Mesothelial cell of epicardium (in vitro differentiated cells): ENCODE results near the gene NRCAM. TPM values are rescaled to one million over a fixed set of nuclear protein-coding genes. Genes with fewer than 3 reads are reported as not detected.

Experiments
- DNase-seq, 2 experiments: peaks; one replicate each; pipeline ENCODE4 v3.0.0; 2021; ENCODE audit warnings: low spot score in 2 of 2; ENCODE audit not compliant: unreplicated experiment in 2 of 2
- H3K27ac Mint-ChIP-seq: 2 replicates; pipeline ENCODE4 v1.8.0; 2021; ENCODE audit warnings: mixed read lengths
- H3K27me3 Mint-ChIP-seq: 2 replicates; pipeline ENCODE4 v1.8.0; 2021; ENCODE audit warnings: low read depth, mixed read lengths
- H3K36me3 Mint-ChIP-seq: 2 replicates; pipeline ENCODE4 v1.8.0; 2021; ENCODE audit warnings: mixed read lengths
- H3K4me1 Mint-ChIP-seq: 2 replicates; pipeline ENCODE4 v1.8.0; 2021; ENCODE audit warnings: mixed read lengths
- H3K4me3 Mint-ChIP-seq: 2 replicates; pipeline ENCODE4 v1.8.0; 2021; ENCODE audit warnings: mild to moderate bottlenecking, moderate library complexity, mixed read lengths
- H3K9me3 Mint-ChIP-seq: 2 replicates; pipeline ENCODE4 v1.8.0; 2021; ENCODE audit warnings: mixed read lengths
- CTCF ChIP-seq: fragments of 200-600 bp; sonication (generic); IDR thresholded peaks from one replicate; pipeline ENCODE4 v1.5.0; 2021; ENCODE audit warnings: antibody characterized with exemption; ENCODE audit not compliant: unreplicated experiment
- total RNA-seq: library from RNA; stranded (reverse); gene quantifications from 3 replicates; pipeline ENCODE4 v1.2.1, GENCODE V29; 2021

The NRCAM gene
- total RNA-seq, 1 donor from 2014 or later: 5.7 TPM

GRCh38 chr7:108316708-108317107, 139.5 kb downstream of the NRCAM start:
- H3K4me3 Mint-ChIP-seq: no peak overlapping the region
- TF ChIP-seq CTCF: no peak
- no peaks in the 10 kb centered on the region for H3K36me3 Mint-ChIP-seq
- DNase-seq: no peak
- no peaks in the 10 kb centered on the region for H3K27me3 Mint-ChIP-seq
- H3K4me1 Mint-ChIP-seq: no peaks in the 10 kb centered on the region
- no peak overlapping the region for H3K27ac Mint-ChIP-seq
- H3K9me3 Mint-ChIP-seq: no peaks in the 10 kb centered on the region

- Mint-ChIP-seq H3K9me3 (no peaks in the 10 kb centered on the region), H3K4me3 (no peak overlapping the region), H3K27ac (no peak overlapping the region), H3K4me1 (no peaks in the 10 kb centered on the region), H3K36me3 (no peaks in the 10 kb centered on the region), H3K27me3 (no peaks in the 10 kb centered on the region)
- TF ChIP-seq CTCF: no peak
- no peak for DNase-seq
These were observed 141.7 kb downstream of the NRCAM start for GRCh38 chr7:108314551-108314950.

- Mint-ChIP-seq H3K27ac (no peak overlapping the region), H3K9me3 (no peaks in the 10 kb centered on the region), H3K27me3 (no peaks in the 10 kb centered on the region), H3K36me3 (no peaks in the 10 kb centered on the region), H3K4me3 (no peak overlapping the region), H3K4me1 (no peaks in the 10 kb centered on the region)
- TF ChIP-seq CTCF: no peak
- no peak for DNase-seq
These were observed 142.2 kb downstream of the NRCAM start for GRCh38 chr7:108314049-108314448.

- Mint-ChIP-seq H3K4me3 (no peak overlapping the region), H3K36me3 (no peaks in the 10 kb centered on the region), H3K27me3 (no peaks in the 10 kb centered on the region), H3K9me3 (no peaks in the 10 kb centered on the region), H3K4me1 (no peaks in the 10 kb centered on the region), H3K27ac (no peak overlapping the region)
- DNase-seq: no peak
- no peak for TF ChIP-seq CTCF
These were observed 143.2 kb downstream of the NRCAM start for GRCh38 chr7:108313086-108313485.

GRCh38 chr7:108311446-108312168, 144.6 kb downstream of the NRCAM start:
- Mint-ChIP-seq H3K36me3 (no peaks in the 10 kb centered on the region), H3K27me3 (no peaks in the 10 kb centered on the region), H3K27ac (no peak overlapping the region), H3K9me3 (no peaks in the 10 kb centered on the region), H3K4me1 (no peaks in the 10 kb centered on the region), H3K4me3 (no peak overlapping the region)
- TF ChIP-seq CTCF: no peak
- no peak for DNase-seq
